ENCODE data around the gene ZNF746.

The ZNF746 gene

DNA sequence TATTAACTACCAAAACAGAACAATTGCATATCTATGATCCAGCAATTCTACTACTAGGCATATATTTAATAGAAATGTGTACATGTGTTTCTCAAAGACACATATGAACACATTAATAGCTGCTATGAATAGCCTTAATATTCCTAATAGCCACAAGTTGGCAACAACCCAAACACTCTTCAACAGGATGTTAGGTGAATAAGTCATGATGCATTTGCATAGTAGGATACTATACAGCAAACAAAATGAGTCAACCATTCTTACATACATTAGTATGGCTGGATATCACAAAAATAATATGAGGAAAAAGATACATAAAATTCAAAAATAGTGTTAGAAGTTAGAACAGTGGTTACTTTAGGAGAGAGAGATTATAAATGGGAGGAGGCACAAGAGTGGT, 26.8 kb upstream of the ZNF746 start:
- Histone ChIP-seq H3K27ac (ENCODE audit: low read length, poor library complexity, severe bottlenecking) (no peak overlapping the region), H3K36me3 (ENCODE audit: control insufficient read depth in 1 of 2, insufficient read depth in 2 of 2, low read depth in 1 of 2, low read length in 2 of 2) (no peaks in the 10 kb centered on the region)
- DNase-seq: no peak

DNA sequence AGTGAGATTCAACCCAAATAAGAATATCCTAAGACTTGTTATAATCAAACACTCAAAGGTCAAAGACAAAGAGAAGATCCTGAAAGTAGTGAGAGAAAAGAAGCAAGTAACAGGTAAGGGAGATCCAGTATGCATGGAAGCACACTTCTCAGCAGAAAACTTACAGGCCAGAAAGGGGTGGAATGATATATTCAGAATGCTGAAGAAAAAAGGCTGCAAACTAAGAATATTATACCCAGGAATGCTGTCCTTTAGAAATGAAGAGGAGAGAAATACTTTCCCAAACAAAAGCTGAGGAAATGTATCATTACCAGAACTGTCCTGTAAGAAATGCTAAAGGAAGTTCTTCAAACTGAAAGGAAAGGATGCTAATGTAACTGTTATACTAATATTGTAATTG, 12.6 kb upstream of the ZNF746 start:
- no peak overlapping the region for H2BK120ac ChIP-seq (ENCODE audit: low read depth, low read length)
- no peak overlapping the region for H3K23ac ChIP-seq (ENCODE audit: low read length in 2 of 2)
- H4K91ac ChIP-seq (ENCODE audit: low read length): no peak overlapping the region
- H3K36me3 ChIP-seq (ENCODE audit: control insufficient read depth in 1 of 2, insufficient read depth in 2 of 2, low read depth in 1 of 2, low read length in 2 of 2): no peaks in the 10 kb centered on the region
- H3K79me1 ChIP-seq (replicated peaks; ENCODE audit: low read length, poor library complexity, severe bottlenecking): no peaks in the 10 kb centered on the region
- H3K4me2 ChIP-seq (ENCODE audit: low read length, poor library complexity, severe bottlenecking): no peak overlapping the region
- no peak overlapping the region for H3K27ac ChIP-seq (ENCODE audit: low read length, poor library complexity, severe bottlenecking)
- H3K9ac ChIP-seq (ENCODE audit: low read length): no peak overlapping the region
- H3K4me1 ChIP-seq (ENCODE audit: control insufficient read depth, insufficient read depth, low read depth, low read length): no peaks in the 10 kb centered on the region
- no peak for DNase-seq
- H2BK12ac ChIP-seq (ENCODE audit: low read length in 2 of 2): no peak overlapping the region
- no peak overlapping the region for H4K8ac ChIP-seq (ENCODE audit: low read length)
- H2BK5ac ChIP-seq (ENCODE audit: low read depth, low read length, poor library complexity, severe bottlenecking): no peak overlapping the region
- peaks cover 71% of the 10 kb centered on the region for H3K9me3 ChIP-seq (ENCODE audit: control insufficient read depth, low read length)
- no peak overlapping the region for H3K4ac ChIP-seq (ENCODE audit: low read depth in 1 of 2, low read length in 2 of 2)
- H3K18ac ChIP-seq (ENCODE audit: low read depth in 1 of 2, low read length in 2 of 2): no peak overlapping the region
- no peaks in the 10 kb centered on the region for H3K27me3 ChIP-seq (ENCODE audit: control insufficient read depth in 1 of 2, insufficient read depth in 1 of 2, low read length in 2 of 2)
- H3K14ac ChIP-seq (ENCODE audit: low read length in 2 of 2): no peak overlapping the region
- no peak overlapping the region for H2AK5ac ChIP-seq (ENCODE audit: low read length, severe bottlenecking)
- no peak overlapping the region for H3K4me3 ChIP-seq (ENCODE audit: insufficient read depth in 1 of 2, low read depth in 1 of 2, low read length in 2 of 2)
- no peak overlapping the region for H2BK15ac ChIP-seq (ENCODE audit: low read depth, poor library complexity, severe bottlenecking)
- no peak overlapping the region for H2AFZ ChIP-seq (ENCODE audit: low read depth, low read length)

More for the DNA sequence above, 26.8 kb upstream of the ZNF746 start:
- H3K18ac ChIP-seq (ENCODE audit: low read depth in 1 of 2, low read length in 2 of 2): no peak overlapping the region
- no peak overlapping the region for H2BK5ac ChIP-seq (ENCODE audit: low read depth, low read length, poor library complexity, severe bottlenecking)
- no peak overlapping the region for H2AFZ ChIP-seq (ENCODE audit: low read depth, low read length)
- no peak overlapping the region for H2AK5ac ChIP-seq (ENCODE audit: low read length, severe bottlenecking)
- no peaks in the 10 kb centered on the region for H3K4me1 ChIP-seq (ENCODE audit: control insufficient read depth, insufficient read depth, low read depth, low read length)
- H2BK120ac ChIP-seq (ENCODE audit: low read depth, low read length): no peak overlapping the region
- no peak overlapping the region for H2BK12ac ChIP-seq (ENCODE audit: low read length in 2 of 2)
- H4K8ac ChIP-seq (ENCODE audit: low read length): no peak overlapping the region
- H4K91ac ChIP-seq (ENCODE audit: low read length): no peak overlapping the region
- no peaks in the 10 kb centered on the region for H3K79me1 ChIP-seq (replicated peaks; ENCODE audit: low read length, poor library complexity, severe bottlenecking)
- no peak overlapping the region for H3K14ac ChIP-seq (ENCODE audit: low read length in 2 of 2)
- no peak overlapping the region for H3K4me3 ChIP-seq (ENCODE audit: insufficient read depth in 1 of 2, low read depth in 1 of 2, low read length in 2 of 2)
- H3K27me3 ChIP-seq (ENCODE audit: control insufficient read depth in 1 of 2, insufficient read depth in 1 of 2, low read length in 2 of 2): no peaks in the 10 kb centered on the region
- H3K4me2 ChIP-seq (ENCODE audit: low read length, poor library complexity, severe bottlenecking): no peak overlapping the region
- no peak overlapping the region for H3K4ac ChIP-seq (ENCODE audit: low read depth in 1 of 2, low read length in 2 of 2)
- H3K23ac ChIP-seq (ENCODE audit: low read length in 2 of 2): no peak overlapping the region
- H2BK15ac ChIP-seq (ENCODE audit: low read depth, poor library complexity, severe bottlenecking): no peak overlapping the region
- peaks cover 47% of the 10 kb centered on the region for H3K9me3 ChIP-seq (ENCODE audit: control insufficient read depth, low read length)
- H3K9ac ChIP-seq (ENCODE audit: low read length): no peak overlapping the region

DNA sequence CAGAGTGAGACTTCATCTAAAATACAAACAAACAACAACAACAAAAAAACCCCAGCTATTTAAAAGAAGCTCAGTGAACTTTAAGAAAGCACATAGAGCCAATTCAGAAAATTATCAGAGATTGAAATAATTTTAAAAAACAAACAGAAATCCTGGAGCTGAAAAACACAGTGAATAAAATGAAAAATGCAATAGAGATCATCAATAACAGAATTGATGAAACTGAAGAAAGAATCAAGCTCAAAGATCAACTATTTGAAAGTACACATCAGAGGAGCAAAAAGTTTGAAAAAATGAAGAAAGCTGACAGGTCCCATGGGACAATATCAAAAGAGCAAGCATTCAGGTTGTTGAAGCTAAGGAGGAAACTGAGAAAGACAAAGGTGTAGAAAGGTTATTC, 12.2 kb upstream of the ZNF746 start:
- no peak overlapping the region for H3K27ac ChIP-seq (ENCODE audit: low read length, poor library complexity, severe bottlenecking)
- no peak overlapping the region for H4K8ac ChIP-seq (ENCODE audit: low read length)
- no peak overlapping the region for H3K9ac ChIP-seq (ENCODE audit: low read length)
- no peak overlapping the region for H2BK5ac ChIP-seq (ENCODE audit: low read depth, low read length, poor library complexity, severe bottlenecking)
- no peak overlapping the region for H3K14ac ChIP-seq (ENCODE audit: low read length in 2 of 2)
- no peaks in the 10 kb centered on the region for H3K79me1 ChIP-seq (replicated peaks; ENCODE audit: low read length, poor library complexity, severe bottlenecking)
- no peak overlapping the region for H2BK12ac ChIP-seq (ENCODE audit: low read length in 2 of 2)
- H2AK5ac ChIP-seq (ENCODE audit: low read length, severe bottlenecking): no peak overlapping the region
- no peak overlapping the region for H2AFZ ChIP-seq (ENCODE audit: low read depth, low read length)
- H3K36me3 ChIP-seq (ENCODE audit: control insufficient read depth in 1 of 2, insufficient read depth in 2 of 2, low read depth in 1 of 2, low read length in 2 of 2): no peaks in the 10 kb centered on the region
- no peak overlapping the region for H3K4ac ChIP-seq (ENCODE audit: low read depth in 1 of 2, low read length in 2 of 2)
- no peak overlapping the region for H2BK15ac ChIP-seq (ENCODE audit: low read depth, poor library complexity, severe bottlenecking)
- peaks cover 66% of the 10 kb centered on the region for H3K9me3 ChIP-seq (ENCODE audit: control insufficient read depth, low read length)
- H3K18ac ChIP-seq (ENCODE audit: low read depth in 1 of 2, low read length in 2 of 2): no peak overlapping the region
- H3K4me3 ChIP-seq (ENCODE audit: insufficient read depth in 1 of 2, low read depth in 1 of 2, low read length in 2 of 2): no peak overlapping the region
- H3K4me1 ChIP-seq (ENCODE audit: control insufficient read depth, insufficient read depth, low read depth, low read length): no peaks in the 10 kb centered on the region
- no peak for DNase-seq
- H3K23ac ChIP-seq (ENCODE audit: low read length in 2 of 2): no peak overlapping the region
- H3K27me3 ChIP-seq (ENCODE audit: control insufficient read depth in 1 of 2, insufficient read depth in 1 of 2, low read length in 2 of 2): no peaks in the 10 kb centered on the region
- H4K91ac ChIP-seq (ENCODE audit: low read length): no peak overlapping the region
- H3K4me2 ChIP-seq (ENCODE audit: low read length, poor library complexity, severe bottlenecking): no peak overlapping the region
- H2BK120ac ChIP-seq (ENCODE audit: low read depth, low read length): no peak overlapping the region

DNA sequence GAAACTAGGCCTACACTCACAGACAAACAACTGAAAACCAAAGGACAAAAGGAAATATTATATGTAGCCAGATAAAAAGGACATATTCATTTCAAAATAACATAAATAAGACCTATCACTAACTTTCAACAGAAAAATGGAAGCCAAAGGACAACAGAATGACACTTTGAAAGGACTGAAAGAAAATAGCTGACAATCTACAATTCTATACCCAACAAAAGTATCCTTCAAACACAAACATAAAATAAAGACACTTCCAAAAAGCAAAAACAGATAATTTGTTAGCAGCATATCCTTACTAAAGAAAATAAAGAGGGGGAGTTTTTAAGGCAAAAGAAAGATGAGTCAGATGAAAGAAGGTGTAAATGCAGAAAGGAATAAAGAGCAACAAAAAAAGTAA, 7.9 kb upstream of the ZNF746 start:
- no peak for DNase-seq
- H3K23ac ChIP-seq (ENCODE audit: low read length in 2 of 2): no peak overlapping the region
- H3K27me3 ChIP-seq (ENCODE audit: control insufficient read depth in 1 of 2, insufficient read depth in 1 of 2, low read length in 2 of 2): peaks cover 3 to 14% of the 10 kb centered on the region in 2 experiments
- H2AK5ac ChIP-seq (ENCODE audit: low read length, severe bottlenecking): no peak overlapping the region
- no peak overlapping the region for H2AFZ ChIP-seq (ENCODE audit: low read depth, low read length)
- no peaks in the 10 kb centered on the region for H3K36me3 ChIP-seq (ENCODE audit: control insufficient read depth in 1 of 2, insufficient read depth in 2 of 2, low read depth in 1 of 2, low read length in 2 of 2)
- H3K4ac ChIP-seq (ENCODE audit: low read depth in 1 of 2, low read length in 2 of 2): no peak overlapping the region
- no peak overlapping the region for H3K14ac ChIP-seq (ENCODE audit: low read length in 2 of 2)
- no peak overlapping the region for H3K27ac ChIP-seq (ENCODE audit: low read length, poor library complexity, severe bottlenecking)
- H3K4me3 ChIP-seq (ENCODE audit: insufficient read depth in 1 of 2, low read depth in 1 of 2, low read length in 2 of 2): no peak overlapping the region
- no peak overlapping the region for H2BK15ac ChIP-seq (ENCODE audit: low read depth, poor library complexity, severe bottlenecking)
- H3K9ac ChIP-seq (ENCODE audit: low read length): no peak overlapping the region
- peaks cover 41% of the 10 kb centered on the region for H3K9me3 ChIP-seq (ENCODE audit: control insufficient read depth, low read length)
- H3K18ac ChIP-seq (ENCODE audit: low read depth in 1 of 2, low read length in 2 of 2): no peak overlapping the region
- no peaks in the 10 kb centered on the region for H3K4me1 ChIP-seq (ENCODE audit: control insufficient read depth, insufficient read depth, low read depth, low read length)
- no peak overlapping the region for H4K8ac ChIP-seq (ENCODE audit: low read length)
- no peak overlapping the region for H4K91ac ChIP-seq (ENCODE audit: low read length)
- H2BK5ac ChIP-seq (ENCODE audit: low read depth, low read length, poor library complexity, severe bottlenecking): no peak overlapping the region
- no peaks in the 10 kb centered on the region for H3K79me1 ChIP-seq (replicated peaks; ENCODE audit: low read length, poor library complexity, severe bottlenecking)
- H2BK120ac ChIP-seq (ENCODE audit: low read depth, low read length): no peak overlapping the region
- H2BK12ac ChIP-seq (ENCODE audit: low read length in 2 of 2): no peak overlapping the region
- H3K4me2 ChIP-seq (ENCODE audit: low read length, poor library complexity, severe bottlenecking): no peak overlapping the region

Data from mesenchymal stem cell (in vitro differentiated cells and primary cell).